Measurements from ENCODE around the gene CYB561D1.

CYB561D1 gene

GRCh38 chr1:109454497-109455133 lies 39.3 kb upstream of the CYB561D1 start:
- ATAC-seq: no peak
- TF ChIP-seq CREB5 (CRISPR knock-in tag; IDR thresholded peaks at IDR 0.05; ENCODE audit: low read depth): no peak
- TF ChIP-seq TOX (CRISPR knock-in tag; IDR thresholded peaks at IDR 0.05; ENCODE audit: borderline replicate concordance): no peak
- no peak for TF ChIP-seq POU6F1 (CRISPR knock-in tag; IDR thresholded peaks at IDR 0.05; ENCODE audit: borderline replicate concordance, low read depth)
- TF ChIP-seq ARNTL (CRISPR knock-in tag; IDR thresholded peaks at IDR 0.05; ENCODE audit: borderline replicate concordance, low read depth): no peak
- TF ChIP-seq OSR1 (CRISPR knock-in tag; IDR thresholded peaks at IDR 0.05): no peak
- no peak for TF ChIP-seq BACH2 (CRISPR knock-in tag; IDR thresholded peaks at IDR 0.05; ENCODE audit: borderline replicate concordance)
- TF ChIP-seq CSDC2 (CRISPR knock-in tag; IDR thresholded peaks at IDR 0.05): no peak
- TF ChIP-seq GLIS3 (CRISPR knock-in tag; IDR thresholded peaks at IDR 0.05): no peak
- no peak for TF ChIP-seq ZFP30 (CRISPR knock-in tag; IDR thresholded peaks at IDR 0.05)
- no peak for TF ChIP-seq ZNF565 (CRISPR knock-in tag; conservative IDR thresholded peaks at IDR 0.05; ENCODE audit: low read depth)

- no peak for ATAC-seq
- no peak for TF ChIP-seq OSR1 (CRISPR knock-in tag; IDR thresholded peaks at IDR 0.05)
- no peak for TF ChIP-seq ZFP3 (CRISPR knock-in tag; IDR thresholded peaks at IDR 0.05)
- no peak for TF ChIP-seq CSDC2 (CRISPR knock-in tag; IDR thresholded peaks at IDR 0.05)
- no peak for TF ChIP-seq TSHZ2 (CRISPR knock-in tag; IDR thresholded peaks at IDR 0.05)
- TF ChIP-seq BACH2 (CRISPR knock-in tag; IDR thresholded peaks at IDR 0.05; ENCODE audit: borderline replicate concordance): no peak
- no peak for TF ChIP-seq POU6F1 (CRISPR knock-in tag; IDR thresholded peaks at IDR 0.05; ENCODE audit: borderline replicate concordance, low read depth)
- TF ChIP-seq PATZ1 (CRISPR knock-in tag; IDR thresholded peaks at IDR 0.05; ENCODE audit: borderline replicate concordance): no peak
- TF ChIP-seq ZC3H10 (CRISPR knock-in tag; IDR thresholded peaks at IDR 0.05): no peak
- TF ChIP-seq RARB (CRISPR knock-in tag; IDR thresholded peaks at IDR 0.05): no peak
- TF ChIP-seq GLIS3 (CRISPR knock-in tag; IDR thresholded peaks at IDR 0.05): no peak
- no peak for TF ChIP-seq ESRRG (CRISPR knock-in tag; IDR thresholded peaks at IDR 0.05)
- no peak for TF ChIP-seq ZNF70 (CRISPR knock-in tag; IDR thresholded peaks at IDR 0.05)
- no peak for TF ChIP-seq SNAI2 (CRISPR knock-in tag; IDR thresholded peaks at IDR 0.05)
- TF ChIP-seq CSRNP3 (CRISPR knock-in tag; IDR thresholded peaks at IDR 0.05): no peak
- TF ChIP-seq TCF4 (CRISPR knock-in tag; IDR thresholded peaks at IDR 0.05; ENCODE audit: borderline replicate concordance): no peak
- TF ChIP-seq ZNF8 (CRISPR knock-in tag; IDR thresholded peaks at IDR 0.05): no peak
Measured at GRCh38 chr1:109457819-109458218, 36.1 kb upstream of the CYB561D1 start.

All from SK-N-SH treated with all-trans-retinoic acid at 6 μM for 48 hours (cell line).